ENCODE results near the gene STXBP6.

DNA sequence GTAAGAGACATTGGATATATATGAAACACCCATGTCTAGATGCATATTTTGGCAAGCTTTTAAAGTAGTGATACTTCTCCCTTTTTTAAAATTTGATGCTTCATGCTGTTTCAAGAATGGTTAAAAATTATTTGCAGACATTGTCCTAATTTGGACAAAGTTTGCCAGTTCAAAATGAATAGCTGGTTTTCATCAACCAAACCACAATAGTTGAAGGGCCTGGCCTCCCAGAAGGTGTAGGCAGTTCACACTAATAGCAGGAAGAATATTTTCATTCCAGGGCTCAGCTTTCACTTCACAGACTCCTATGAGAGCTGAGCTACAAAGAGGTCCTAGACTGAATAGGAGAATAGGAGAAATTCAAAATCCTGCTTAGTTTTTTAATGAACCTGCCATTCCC is 78.7 kb downstream of the STXBP6 start:
- TF ChIP-seq TAF1 (IDR thresholded peaks at IDR 0.05; ENCODE audit: borderline replicate concordance, low read depth, low read length) (no peak), POLR2AphosphoS5 (IDR thresholded peaks at IDR 0.05; ENCODE audit: low read depth, low read length) (no peak), POLR2A (IDR thresholded peaks at IDR 0.05; ENCODE audit: low read depth, low read length) (no peak)

Data from GM12892 (cell line).